ENCODE data around the gene THUMPD2. TPM values are rescaled to one million over a fixed set of nuclear protein-coding genes. Genes with fewer than 3 reads are reported as not detected.

Gene THUMPD2
- total RNA-seq, 4 donors from 2014 or later, result 9.3 to 26.7 (median 19.2) TPM

- H3K36me3 ChIP-seq, result peaks cover 0 to 3% of the 10 kb centered on the region in 2 donors
- intact Hi-C loops (cut with DNase I), result loop anchor here (10.0 kb wide), 1 partner anchor 140 kb away; no protein-coding TSS in a partner anchor
- H3K27ac ChIP-seq, result no peak overlapping the region
- no peak for DNase-seq
- H3K4me3 ChIP-seq (replicated peaks in 1 of 3), result no peak overlapping the region
- H3K27me3 ChIP-seq, result no peaks in the 10 kb centered on the region
- H3K9me3 ChIP-seq, result no peaks in the 10 kb centered on the region
- TF ChIP-seq POLR2A (IDR thresholded peaks at IDR 0.05) (no peak), CTCF (IDR thresholded peaks at IDR 0.05) (no peak)
- no peaks in the 10 kb centered on the region for H3K4me1 ChIP-seq
Measured at GRCh38 chr2:39734445-39734844, 44.6 kb downstream of the THUMPD2 start.

GRCh38 chr2:39733070-39733674 lies 45.9 kb downstream of the THUMPD2 start:
- H3K4me1 ChIP-seq, result no peaks in the 10 kb centered on the region
- peaks cover 0 to 3% of the 10 kb centered on the region in 2 donors for H3K36me3 ChIP-seq
- H3K27me3 ChIP-seq, result no peaks in the 10 kb centered on the region
- H3K4me3 ChIP-seq (replicated peaks in 1 of 3), result no peak overlapping the region
- no peaks in the 10 kb centered on the region for H3K9me3 ChIP-seq
- TF ChIP-seq CTCF (IDR thresholded peaks at IDR 0.05) (no peak), POLR2A (IDR thresholded peaks at IDR 0.05) (no peak)
- intact Hi-C loops (cut with DNase I), result loop anchor here (10.0 kb wide), 1 partner anchor 138 kb away; no protein-coding TSS in a partner anchor
- DNase-seq, result no peak
- no peak overlapping the region for H3K27ac ChIP-seq
- 94 to 97% methylated on average over 10 of the region's 10 CpGs for WGBS, 2 donors

- no peak overlapping the region for H3K4me3 ChIP-seq (replicated peaks in 1 of 3)
- intact Hi-C loops (cut with DNase I), result loop anchor here (10.0 kb wide), 1 partner anchor 138 kb away; no protein-coding TSS in a partner anchor
- no peak overlapping the region for H3K27ac ChIP-seq
- 100% methylated on average over 1 of the region's 1 CpG for WGBS, 2 donors
- TF ChIP-seq CTCF (IDR thresholded peaks at IDR 0.05) (no peak), POLR2A (IDR thresholded peaks at IDR 0.05) (no peak)
- no peaks in the 10 kb centered on the region for H3K27me3 ChIP-seq
- H3K9me3 ChIP-seq, result no peaks in the 10 kb centered on the region
- no peak for DNase-seq
- H3K36me3 ChIP-seq, result peaks cover 0 to 3% of the 10 kb centered on the region in 2 donors
- H3K4me1 ChIP-seq, result no peaks in the 10 kb centered on the region
Measured at GRCh38 chr2:39732482-39732881, 46.6 kb downstream of the THUMPD2 start.

- TF ChIP-seq POLR2A (IDR thresholded peaks at IDR 0.05) (no peak), CTCF (IDR thresholded peaks at IDR 0.05) (no peak)
- H3K36me3 ChIP-seq, result no peaks in the 10 kb centered on the region
- H3K27me3 ChIP-seq, result no peaks in the 10 kb centered on the region
- DNase-seq, result no peak
- H3K27ac ChIP-seq, result no peak overlapping the region
- 91 to 93% methylated on average over 3 of the region's 3 CpGs for WGBS, 2 donors
- H3K4me1 ChIP-seq, result no peaks in the 10 kb centered on the region
- H3K9me3 ChIP-seq, result no peaks in the 10 kb centered on the region
- intact Hi-C loops (cut with DNase I), result loop anchor here (10.0 kb wide), 1 partner anchor 137 kb away; no protein-coding TSS in a partner anchor
- no peak overlapping the region for H3K4me3 ChIP-seq (replicated peaks in 1 of 3)
Measured at GRCh38 chr2:39731546-39731945, 47.5 kb downstream of the THUMPD2 start.

GRCh38 chr2:39730685-39731302 lies 48.3 kb downstream of the THUMPD2 start:
- TF ChIP-seq CTCF (IDR thresholded peaks at IDR 0.05) (peak in 3 of 6 experiments; percentile 51 to 58 (median 53)), POLR2A (IDR thresholded peaks at IDR 0.05) (no peak)
- DNase-seq, result no peak
- intact Hi-C loops (cut with DNase I), result loop anchor here (10.0 kb wide), 1 partner anchor 136 kb away; no protein-coding TSS in a partner anchor
- no peaks in the 10 kb centered on the region for H3K36me3 ChIP-seq
- no peaks in the 10 kb centered on the region for H3K4me1 ChIP-seq
- H3K27me3 ChIP-seq, result no peaks in the 10 kb centered on the region
- no peak overlapping the region for H3K27ac ChIP-seq
- H3K4me3 ChIP-seq (replicated peaks in 1 of 3), result no peak overlapping the region
- WGBS, 2 donors, result 95 to 100% methylated on average over 2 of the region's 2 CpGs
- H3K9me3 ChIP-seq, result no peaks in the 10 kb centered on the region

Measured in thyroid gland (tissue), 4 donors.